Mesenchymal stem cell (in vitro differentiated cells and primary cell): ENCODE data around the gene RPTOR.

Experiments
- DNase-seq: peaks from one replicate; pipeline ENCODE4 v3.0.0-alpha.2; 2013
- H2AFZ ChIP-seq: one replicate; pipeline ENCODE4 v1.6.1; 2013; ENCODE audit warnings: low read depth, mild to moderate bottlenecking, control low read depth, inconsistent platforms, low read length, moderate library complexity
- H2AK5ac ChIP-seq: 2 replicates; pipeline ENCODE4 v1.6.1; 2013; ENCODE audit warnings: low read length, moderate library complexity, mild to moderate bottlenecking, inconsistent platforms; ENCODE audit not compliant: severe bottlenecking
- H2BK120ac ChIP-seq: one replicate; pipeline ENCODE4 v1.6.1; 2013; ENCODE audit warnings: low read depth, mild to moderate bottlenecking, inconsistent platforms, low read length, moderate library complexity
- H2BK12ac ChIP-seq, 2 experiments: one replicate each; pipeline ENCODE4 v1.6.1; 2013; ENCODE audit warnings: inconsistent platforms in 2 of 2, low read length in 2 of 2, mild to moderate bottlenecking in 2 of 2, moderate library complexity in 2 of 2, control low read depth in 1 of 2
- H2BK15ac ChIP-seq: one replicate; pipeline ENCODE4 v1.6.1; 2013; ENCODE audit warnings: mild to moderate bottlenecking, low read depth, inconsistent platforms; ENCODE audit not compliant: poor library complexity, severe bottlenecking
- H2BK5ac ChIP-seq: 2 replicates; pipeline ENCODE4 v1.6.1; 2013; ENCODE audit warnings: low read depth, mild to moderate bottlenecking, low read length, control low read depth, inconsistent platforms; ENCODE audit not compliant: poor library complexity, severe bottlenecking
- H3K14ac ChIP-seq, 2 experiments: one replicate each; pipeline ENCODE4 v1.6.1; 2013; ENCODE audit warnings: inconsistent platforms in 2 of 2, low read length in 2 of 2, control low read depth in 1 of 2, mild to moderate bottlenecking in 1 of 2, moderate library complexity in 1 of 2
- H3K18ac ChIP-seq, 2 experiments: one replicate each; pipeline ENCODE4 v1.6.1; 2013; ENCODE audit warnings: inconsistent platforms in 2 of 2, low read length in 2 of 2, control low read depth in 1 of 2, low read depth in 1 of 2, mild to moderate bottlenecking in 1 of 2
- H3K23ac ChIP-seq, 2 experiments: one replicate each; pipeline ENCODE4 v1.6.1; 2013; ENCODE audit warnings: inconsistent platforms in 2 of 2, low read length in 2 of 2, mild to moderate bottlenecking in 2 of 2, moderate library complexity in 2 of 2, control low read depth in 1 of 2
- H3K27ac ChIP-seq: 2 replicates; pipeline ENCODE4 v1.5.1; 2013; ENCODE audit warnings: mild to moderate bottlenecking, moderate library complexity, low read length, control low read depth, inconsistent platforms; ENCODE audit not compliant: poor library complexity, severe bottlenecking
- H3K27me3 ChIP-seq, 2 experiments: 2 replicates each; pipeline versions ENCODE4 v1.6.1 to v1.7.0; 2013; ENCODE audit warnings: low read length in 2 of 2, mild to moderate bottlenecking in 2 of 2, moderate library complexity in 2 of 2, control low read depth in 1 of 2, inconsistent platforms in 1 of 2; ENCODE audit not compliant: control insufficient read depth in 1 of 2, insufficient read depth in 1 of 2
- H3K36me3 ChIP-seq, 2 experiments: 2 replicates each; pipeline versions ENCODE4 v1.6.1 to v1.7.0; 2013; ENCODE audit warnings: low read length in 2 of 2, control low read depth in 1 of 2, inconsistent platforms in 1 of 2, low read depth in 1 of 2, mild to moderate bottlenecking in 1 of 2; ENCODE audit not compliant: insufficient read depth in 2 of 2, control insufficient read depth in 1 of 2
- H3K4ac ChIP-seq, 2 experiments: one replicate each; pipeline ENCODE4 v1.6.1; 2013; ENCODE audit warnings: inconsistent platforms in 2 of 2, low read length in 2 of 2, mild to moderate bottlenecking in 2 of 2, moderate library complexity in 2 of 2, control low read depth in 1 of 2, low read depth in 1 of 2
- H3K4me1 ChIP-seq: 2 replicates; pipeline ENCODE4 v1.6.1; 2013; ENCODE audit warnings: low read depth, low read length, control low read depth; ENCODE audit not compliant: control insufficient read depth, insufficient read depth
- H3K4me2 ChIP-seq: 2 replicates; pipeline ENCODE4 v1.6.1; 2013; ENCODE audit warnings: low read length, mild to moderate bottlenecking, inconsistent platforms; ENCODE audit not compliant: poor library complexity, severe bottlenecking
- H3K4me3 ChIP-seq, 2 experiments: 2 replicates each; pipeline versions ENCODE4 v1.5.1 to v1.7.0; 2013; ENCODE audit warnings: low read length in 2 of 2, mild to moderate bottlenecking in 2 of 2, control low read depth in 1 of 2, low read depth in 1 of 2; ENCODE audit not compliant: insufficient read depth in 1 of 2
- H3K79me1 ChIP-seq: replicated peaks from 2 replicates; pipeline ENCODE4 v1.6.1; 2013; ENCODE audit warnings: mild to moderate bottlenecking, control low read depth, low read length, inconsistent platforms; ENCODE audit not compliant: poor library complexity, severe bottlenecking
- H3K9ac ChIP-seq: 2 replicates; pipeline ENCODE4 v1.7.0; 2013; ENCODE audit warnings: mild to moderate bottlenecking, low read length, moderate library complexity
- H3K9me3 ChIP-seq: 2 replicates; pipeline ENCODE4 v1.7.0; 2013; ENCODE audit warnings: mild to moderate bottlenecking, low read length; ENCODE audit not compliant: control insufficient read depth
- H4K8ac ChIP-seq: one replicate; pipeline ENCODE4 v1.6.1; 2013; ENCODE audit warnings: inconsistent platforms, mild to moderate bottlenecking, low read length, moderate library complexity
- H4K91ac ChIP-seq: one replicate; pipeline ENCODE4 v1.6.1; 2013; ENCODE audit warnings: mild to moderate bottlenecking, low read length, inconsistent platforms
- WGBS: methylation state at CpG from one replicate; pipeline ENCODE4 v1.1.7; 2013; ENCODE audit warnings: mixed read lengths; 5-methylcytosine and 5-hydroxymethylcytosine counted together

The RPTOR gene

DNA sequence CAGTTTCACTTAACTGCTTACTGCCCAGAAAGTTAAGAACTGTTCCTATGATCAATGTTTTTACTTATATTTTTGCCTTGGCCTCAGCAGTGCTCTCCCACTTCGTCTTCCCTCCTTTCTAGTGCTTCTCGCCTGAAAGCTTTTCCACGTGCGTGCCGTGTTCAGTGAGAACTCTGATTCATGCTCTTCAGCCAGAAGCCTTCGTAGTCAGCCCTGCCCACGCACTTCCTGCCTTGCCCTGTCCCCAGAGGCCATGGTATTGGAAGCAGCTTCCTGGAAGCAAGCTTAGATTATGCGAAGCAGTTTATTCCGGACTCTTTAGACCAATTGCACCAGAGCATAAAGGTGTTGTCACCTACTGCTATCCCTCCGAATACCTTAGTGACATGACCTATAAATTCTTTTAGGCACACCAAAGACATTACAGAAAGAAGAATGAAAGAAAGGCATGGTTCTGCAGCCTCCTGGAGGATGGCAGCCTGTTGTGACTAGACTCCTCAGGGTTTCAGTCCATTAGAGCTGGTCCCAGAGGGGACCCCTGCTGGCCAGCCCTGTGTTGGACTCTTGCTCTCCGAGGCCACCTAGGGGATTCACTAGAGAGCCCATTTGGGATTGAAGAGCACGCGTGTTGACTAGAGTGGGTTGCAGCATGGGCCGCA is 105.2 kb downstream of the RPTOR start:
- DNase-seq, result peak; percentile 91
- no peak overlapping the region for H3K14ac ChIP-seq
- peaks cover 22% of the 10 kb centered on the region for H3K4me1 ChIP-seq
- peaks cover 3 to 5% of the 10 kb centered on the region in 2 experiments for H3K36me3 ChIP-seq
- H2AFZ ChIP-seq, result no peak overlapping the region
- H3K4me3 ChIP-seq, result peak overlapping the region in 1 of 2 experiments; percentile 42
- H2BK15ac ChIP-seq, result no peak overlapping the region
- H4K8ac ChIP-seq, result peak overlapping the region; percentile 90
- no peak overlapping the region for H2AK5ac ChIP-seq
- peaks cover under 1% of the 10 kb centered on the region for H3K9me3 ChIP-seq
- H3K18ac ChIP-seq, result peak overlapping the region; percentile 67 to 90
- peak overlapping the region; percentile 92 for H4K91ac ChIP-seq
- H2BK120ac ChIP-seq, result peak overlapping the region; percentile 83
- H2BK5ac ChIP-seq, result no peak overlapping the region
- peak overlapping the region; percentile 76 for H3K9ac ChIP-seq
- 43% methylated on average over 13 of the region's 14 CpGs for WGBS
- H3K23ac ChIP-seq, result no peak overlapping the region
- peak overlapping the region in 1 of 2 experiments; percentile 87 for H3K4ac ChIP-seq
- H3K27ac ChIP-seq, result no peak overlapping the region
- H3K27me3 ChIP-seq, result no peaks in the 10 kb centered on the region
- no peak overlapping the region for H3K4me2 ChIP-seq
- H2BK12ac ChIP-seq, result peak overlapping the region; percentile 82 to 95
- H3K79me1 ChIP-seq, result peaks cover 49% of the 10 kb centered on the region

DNA sequence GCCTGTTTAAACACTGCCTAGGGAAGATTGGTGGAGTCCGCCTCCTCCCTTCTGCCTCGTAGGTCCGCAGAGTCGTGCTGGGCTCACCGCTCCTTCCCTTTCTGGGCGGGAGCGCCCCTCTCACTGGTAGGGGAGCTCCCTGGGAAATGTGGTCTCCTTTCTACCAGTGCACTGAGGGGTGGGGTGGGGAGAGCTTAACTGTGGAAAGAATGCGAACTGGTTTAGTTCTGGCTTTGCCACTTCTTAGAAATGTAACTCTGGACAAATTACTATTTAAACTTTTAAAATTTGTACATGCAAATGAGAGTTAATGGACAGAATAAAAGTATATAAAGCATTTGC is 105.7 kb downstream of the RPTOR start:
- no peak overlapping the region for H2BK5ac ChIP-seq
- H3K4me1 ChIP-seq, result peaks cover 22% of the 10 kb centered on the region
- H3K4ac ChIP-seq, result peak overlapping the region in 1 of 2 experiments; percentile 87
- no peak overlapping the region for H3K27ac ChIP-seq
- no peak overlapping the region for H3K4me2 ChIP-seq
- H3K14ac ChIP-seq, result no peak overlapping the region
- H3K27me3 ChIP-seq, result no peaks in the 10 kb centered on the region
- peak overlapping the region; percentile 82 to 95 for H2BK12ac ChIP-seq
- H2BK15ac ChIP-seq, result no peak overlapping the region
- peak overlapping the region; percentile 67 to 90 for H3K18ac ChIP-seq
- H3K23ac ChIP-seq, result no peak overlapping the region
- H2AFZ ChIP-seq, result no peak overlapping the region
- H3K4me3 ChIP-seq, result peak overlapping the region in 1 of 2 experiments; percentile 42
- H3K79me1 ChIP-seq, result peaks cover 45% of the 10 kb centered on the region
- peak overlapping the region; percentile 90 for H4K8ac ChIP-seq
- DNase-seq, result no peak
- H2AK5ac ChIP-seq, result no peak overlapping the region
- H3K9ac ChIP-seq, result peak overlapping the region; percentile 76
- peaks cover 0 to 5% of the 10 kb centered on the region in 2 experiments for H3K36me3 ChIP-seq
- peak overlapping the region; percentile 83 for H2BK120ac ChIP-seq
- H3K9me3 ChIP-seq, result peaks cover 2% of the 10 kb centered on the region
- 54% methylated on average over 5 of the region's 8 CpGs for WGBS
- peak overlapping the region; percentile 92 for H4K91ac ChIP-seq

- 87% methylated on average over 15 of the region's 17 CpGs for WGBS
These were observed 106.3 kb downstream of the RPTOR start for GRCh38 chr17:80650751-80651518.

GRCh38 chr17:80652756-80653330 is 108.2 kb downstream of the RPTOR start:
- Histone ChIP-seq H2AFZ (no peak overlapping the region), H3K9me3 (peaks cover 9% of the 10 kb centered on the region), H2BK120ac (no peak overlapping the region), H3K4me1 (peaks cover 13% of the 10 kb centered on the region), H3K23ac (no peak overlapping the region), H3K14ac (no peak overlapping the region), H3K27me3 (no peaks in the 10 kb centered on the region), H4K8ac (no peak overlapping the region), H4K91ac (no peak overlapping the region), H3K4me3 (no peak overlapping the region), H3K4ac (no peak overlapping the region), H3K79me1 (peaks cover 43% of the 10 kb centered on the region), H2BK5ac (no peak overlapping the region), H3K18ac (no peak overlapping the region), H3K36me3 (peaks cover 0 to 5% of the 10 kb centered on the region in 2 experiments), H2BK15ac (peak overlapping the region; percentile 32), H3K9ac (no peak overlapping the region), H2AK5ac (no peak overlapping the region), H3K4me2 (no peak overlapping the region), H3K27ac (no peak overlapping the region), H2BK12ac (no peak overlapping the region)
- WGBS, result 97% methylated on average over 3 of the region's 3 CpGs
- DNase-seq, result no peak

More at GRCh38 chr17:80650751-80651518, 106.3 kb downstream of the RPTOR start:
- no peak overlapping the region for H2BK15ac ChIP-seq
- no peak overlapping the region for H2BK120ac ChIP-seq
- H3K23ac ChIP-seq, result no peak overlapping the region
- DNase-seq, result no peak
- no peaks in the 10 kb centered on the region for H3K27me3 ChIP-seq
- H3K4me3 ChIP-seq, result no peak overlapping the region
- H3K18ac ChIP-seq, result peak overlapping the region in 1 of 2 experiments; percentile 14
- H2BK12ac ChIP-seq, result peak overlapping the region in 1 of 2 experiments; percentile 87
- H3K4ac ChIP-seq, result no peak overlapping the region
- no peak overlapping the region for H3K27ac ChIP-seq
- H2AK5ac ChIP-seq, result no peak overlapping the region
- no peak overlapping the region for H2BK5ac ChIP-seq
- peaks cover 0 to 5% of the 10 kb centered on the region in 2 experiments for H3K36me3 ChIP-seq
- no peak overlapping the region for H4K91ac ChIP-seq
- H4K8ac ChIP-seq, result no peak overlapping the region
- no peak overlapping the region for H3K14ac ChIP-seq
- H3K4me2 ChIP-seq, result no peak overlapping the region
- H3K9ac ChIP-seq, result no peak overlapping the region
- H2AFZ ChIP-seq, result no peak overlapping the region
- peaks cover 43% of the 10 kb centered on the region for H3K79me1 ChIP-seq
- H3K4me1 ChIP-seq, result peaks cover 22% of the 10 kb centered on the region
- peaks cover 2% of the 10 kb centered on the region for H3K9me3 ChIP-seq
